ENCODE results near the gene IZUMO4.

IZUMO4 gene

DNA sequence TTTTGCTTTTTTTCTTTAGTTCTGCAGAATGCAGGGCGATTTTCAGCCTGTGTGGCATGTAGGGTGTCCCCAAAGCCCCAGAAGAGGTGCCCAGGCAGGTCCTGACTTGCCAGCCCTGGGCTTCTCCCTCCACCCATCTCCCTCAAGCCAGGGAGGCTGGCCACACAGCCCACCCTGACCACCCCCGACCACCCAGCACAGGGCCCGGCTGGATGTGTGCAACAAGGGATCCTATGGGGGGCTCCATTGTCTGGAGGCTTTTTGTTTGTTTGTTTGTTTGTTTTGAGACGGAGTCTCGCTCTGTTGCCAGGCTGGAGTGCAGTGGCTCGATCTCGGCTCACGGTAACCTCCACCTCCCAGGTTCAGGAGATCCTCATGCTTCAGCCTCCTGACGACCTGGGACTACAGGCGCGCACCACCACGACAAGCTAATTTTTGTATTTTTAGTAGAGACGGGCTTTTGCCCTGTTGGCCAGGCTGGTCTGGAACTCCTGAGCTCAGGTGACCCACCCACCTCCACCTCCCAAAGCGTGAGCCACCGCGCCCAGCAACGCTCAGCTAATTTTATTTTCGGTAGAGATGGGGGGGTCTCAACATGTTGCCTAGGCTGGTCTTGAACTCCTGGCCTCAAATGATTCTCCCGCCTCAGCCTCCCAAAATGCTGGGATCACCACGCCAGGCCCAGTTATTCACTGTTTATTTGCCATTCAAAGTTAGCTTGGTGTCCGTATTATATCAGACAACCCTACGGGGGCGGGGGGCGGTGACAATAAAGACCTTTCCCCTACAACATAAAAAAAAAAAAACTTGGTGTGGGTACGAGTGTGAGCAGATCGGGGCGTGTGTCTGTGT is 37.9 kb upstream of the IZUMO4 start:
- no peak for DNase-seq (ENCODE audit: low read depth, low spot score)

DNA sequence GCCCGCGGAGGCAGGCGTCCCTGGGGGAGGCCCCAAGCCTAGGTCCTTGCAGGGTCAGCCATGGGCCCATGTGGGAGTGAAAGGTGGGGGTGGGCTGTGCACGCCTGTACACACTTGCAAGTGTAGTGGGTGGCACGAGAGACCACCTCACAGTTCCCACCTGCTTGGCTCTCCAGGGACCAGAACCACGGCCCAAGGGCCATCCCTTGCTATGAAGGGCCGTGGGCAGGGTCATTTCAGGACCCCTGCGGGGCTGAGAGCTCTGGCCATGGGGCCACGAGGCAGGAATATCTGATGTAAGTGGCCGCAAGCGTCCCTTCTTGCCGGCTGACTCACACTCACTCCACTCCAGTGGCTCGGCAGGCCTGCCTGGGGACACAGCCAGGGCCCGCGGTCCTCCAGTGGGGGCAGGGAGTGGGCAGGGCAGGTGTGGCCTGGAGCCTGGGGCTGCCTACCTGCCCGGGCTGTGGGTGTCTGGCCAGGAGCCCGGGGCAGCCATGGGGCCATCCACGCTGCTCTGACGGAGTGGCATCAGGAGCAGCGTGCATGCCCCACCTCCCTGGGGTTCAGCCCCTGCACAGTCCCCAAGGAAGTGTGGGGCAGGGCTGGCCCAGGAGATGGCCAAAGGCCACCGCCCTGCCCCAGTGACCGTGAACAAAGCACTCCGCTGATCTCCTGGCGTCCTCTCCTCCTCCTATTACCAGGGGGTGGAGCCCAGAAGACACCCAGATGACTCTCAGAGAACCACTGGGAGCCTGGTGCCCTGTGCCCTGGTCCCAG is 37.1 kb upstream of the IZUMO4 start:
- DNase-seq (ENCODE audit: low read depth, low spot score) = no peak

DNA sequence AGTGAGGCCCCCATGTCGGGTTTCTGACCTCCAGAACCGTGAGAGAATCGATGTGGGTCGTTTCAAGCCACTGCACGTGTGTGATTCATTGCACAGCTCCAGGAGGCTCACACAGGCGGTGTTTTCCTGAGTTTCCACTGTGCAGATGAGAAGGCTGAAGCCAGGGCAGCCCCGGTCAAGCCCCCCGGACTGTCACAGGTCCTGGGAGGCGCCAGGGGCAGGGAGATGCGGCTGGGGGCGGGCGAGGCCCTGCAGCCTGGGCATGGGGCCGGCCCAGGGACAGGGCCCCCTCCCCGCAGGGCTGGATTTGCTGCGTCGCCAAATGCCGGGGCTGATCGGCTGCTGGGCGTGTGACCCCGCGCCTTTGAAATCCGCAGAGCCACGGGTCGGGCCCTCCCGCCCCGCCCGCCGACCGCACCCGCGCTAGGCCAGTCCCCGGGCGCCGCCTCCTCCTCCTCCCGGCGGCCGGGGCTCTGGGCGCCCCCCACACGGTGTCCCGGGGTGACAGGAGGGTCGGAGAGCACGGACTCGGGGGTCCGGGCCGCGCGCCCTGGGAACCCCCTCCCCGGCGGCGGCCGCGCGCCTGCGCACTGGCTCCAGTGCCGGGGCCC is 35.7 kb upstream of the IZUMO4 start:
- DNase-seq (ENCODE audit: low read depth, low spot score) = no peak

DNA sequence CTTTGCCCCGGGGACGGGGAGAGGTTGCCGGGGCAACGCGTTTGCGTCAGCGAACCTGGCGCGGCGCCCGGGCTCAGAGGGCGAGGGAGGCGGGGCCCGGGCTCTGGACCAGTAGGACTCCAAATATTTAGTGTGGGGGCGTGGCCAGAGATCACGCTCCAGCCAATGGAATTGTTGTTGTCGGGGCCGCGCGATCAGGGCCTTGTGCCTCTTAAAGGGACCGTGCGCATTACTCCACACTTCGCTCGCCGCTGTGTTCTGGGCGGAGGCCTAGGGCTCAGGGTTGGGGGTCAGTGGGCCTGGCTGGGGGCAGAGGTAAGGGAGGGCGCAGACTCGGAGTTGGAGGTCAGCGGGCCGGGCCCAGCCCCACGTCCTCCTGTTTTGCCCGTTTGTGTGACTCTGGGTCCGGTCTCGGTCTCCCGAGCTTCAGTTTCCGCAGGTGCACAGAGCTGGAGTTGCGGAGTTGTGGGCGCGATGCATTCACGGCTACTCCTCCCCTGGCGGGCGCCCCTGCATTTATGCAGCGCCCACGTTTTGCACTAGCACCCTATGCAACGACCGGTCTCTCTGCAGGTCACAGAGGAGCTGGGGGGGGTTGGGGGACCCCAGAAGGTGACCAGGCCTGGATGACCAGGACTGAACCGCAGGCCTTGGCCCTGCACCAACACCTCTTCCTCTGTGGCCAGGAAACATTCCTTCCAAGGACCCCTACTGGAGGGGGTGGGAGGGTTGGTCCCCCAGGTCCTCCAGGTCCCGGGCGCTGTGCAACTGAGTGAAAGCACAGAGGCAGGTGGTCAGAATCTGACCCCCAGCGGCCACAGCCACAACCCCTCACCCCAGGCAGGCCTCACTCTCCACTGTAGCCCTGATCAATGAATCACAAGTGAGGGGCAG is 35.0 kb upstream of the IZUMO4 start:
- peak; percentile 81 for DNase-seq (ENCODE audit: low read depth, low spot score)

DNA sequence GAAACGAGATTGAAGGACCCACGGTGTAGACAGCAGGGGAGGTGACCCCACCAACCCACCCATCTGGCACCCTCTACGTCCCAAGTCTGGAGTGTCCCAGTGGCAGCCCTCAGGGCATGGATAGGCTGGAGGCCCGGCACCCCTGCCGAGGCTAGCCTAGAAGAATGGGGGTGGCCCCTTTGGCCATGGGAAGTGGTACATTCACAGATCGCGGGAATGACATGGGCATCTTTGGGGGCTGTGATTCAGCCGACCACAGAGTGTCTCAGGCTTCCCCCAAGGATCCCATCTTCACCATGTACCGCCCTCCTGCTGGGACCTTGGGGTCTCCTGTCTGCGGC is 34.4 kb upstream of the IZUMO4 start:
- no peak for DNase-seq (ENCODE audit: low read depth, low spot score)

DNA sequence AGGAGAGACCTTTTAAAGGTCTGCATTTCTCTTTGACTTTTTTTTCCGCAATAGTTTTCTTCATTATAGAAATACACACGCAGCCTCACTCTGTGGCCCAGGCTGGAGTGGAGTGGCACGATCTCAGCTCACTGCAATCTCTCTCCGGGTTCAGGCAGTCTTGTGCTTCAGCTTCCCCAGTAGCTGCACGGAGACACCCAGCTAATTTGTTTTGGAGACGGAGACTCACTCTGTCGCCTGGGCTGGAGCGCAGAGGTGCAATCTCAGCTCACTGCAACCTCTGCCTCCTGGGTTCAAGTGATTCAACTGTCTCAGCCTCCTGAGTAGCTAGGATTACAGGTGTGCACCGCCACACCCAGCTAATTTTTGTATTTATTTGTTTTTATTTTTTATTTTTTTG is 33.9 kb upstream of the IZUMO4 start:
- no peak for DNase-seq (ENCODE audit: low read depth, low spot score)

DNA sequence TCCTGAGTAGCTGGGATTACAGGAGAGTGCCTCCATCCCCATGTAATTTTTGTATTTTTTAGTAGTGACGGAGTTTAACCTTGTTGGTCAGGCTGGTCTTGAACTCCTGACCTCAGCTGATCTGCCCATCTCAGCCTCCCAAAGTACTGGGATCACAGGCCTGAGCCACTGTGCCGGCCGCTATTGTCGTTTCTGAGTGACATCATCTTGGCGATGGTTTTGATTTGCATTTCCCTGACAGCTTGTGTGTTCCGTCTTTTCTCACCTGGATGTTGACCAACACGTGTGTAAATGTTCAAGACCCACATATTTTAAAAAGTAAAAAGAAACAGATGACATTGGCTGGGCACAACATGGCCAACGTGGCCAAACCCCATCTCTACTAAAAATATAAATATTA is 32.9 kb upstream of the IZUMO4 start:
- DNase-seq (ENCODE audit: low read depth, low spot score) = no peak

DNA sequence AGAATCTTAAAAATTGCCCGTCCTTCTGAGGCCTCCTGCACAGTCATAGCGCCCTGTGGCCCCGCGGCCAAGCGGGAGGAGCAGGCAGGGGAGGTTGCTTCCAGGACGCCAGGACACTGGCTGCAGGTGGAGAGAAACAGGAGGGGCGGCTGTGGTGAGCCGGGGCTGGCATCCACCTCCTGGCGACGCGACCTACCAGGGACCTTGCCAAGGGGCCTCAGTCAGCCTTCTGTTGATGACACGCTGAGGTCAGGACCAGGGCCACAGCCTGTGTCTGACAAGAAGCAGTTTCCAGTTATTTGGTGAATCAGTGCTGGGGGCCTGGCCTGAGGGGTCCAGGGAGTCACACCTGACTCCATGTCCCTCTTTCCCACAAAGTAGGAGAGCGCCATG is 32.3 kb upstream of the IZUMO4 start:
- no peak for DNase-seq (ENCODE audit: low read depth, low spot score)

DNA sequence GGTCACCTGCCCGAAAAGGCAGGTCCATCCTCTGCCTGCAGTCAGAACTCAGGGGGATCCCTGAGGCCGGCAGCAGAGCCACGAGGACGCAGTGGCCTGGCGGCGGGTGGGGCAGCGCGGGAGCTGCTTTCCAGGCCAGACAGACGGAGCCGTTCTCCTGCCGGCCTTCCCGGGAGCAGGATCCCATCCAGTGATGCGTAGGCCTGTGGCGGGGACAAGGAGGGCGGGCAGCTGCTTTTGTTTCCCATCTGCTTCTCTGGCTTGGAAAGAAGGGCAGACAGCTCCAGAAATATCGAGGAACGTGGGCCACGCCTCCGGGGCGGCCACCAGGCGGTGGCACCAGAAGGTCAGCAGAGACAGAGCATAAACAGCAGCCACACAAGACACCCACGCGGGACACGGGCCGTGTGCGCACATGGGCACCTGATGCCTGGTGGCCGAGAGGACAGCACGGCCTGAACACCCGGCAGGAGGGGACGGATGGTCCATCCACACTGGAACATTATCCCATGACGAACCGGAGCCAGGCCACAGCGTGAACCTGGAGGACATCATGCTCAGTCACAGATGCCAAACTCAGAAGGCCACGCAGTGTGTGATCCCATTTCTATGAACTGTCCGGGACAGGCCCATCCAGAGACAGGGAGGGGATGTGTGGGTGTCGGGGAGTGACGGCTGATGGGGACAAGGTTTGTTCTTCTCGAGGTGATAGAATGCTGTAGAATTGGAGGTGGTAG is 31.8 kb upstream of the IZUMO4 start:
- DNase-seq (ENCODE audit: low read depth, low spot score) = no peak

DNA sequence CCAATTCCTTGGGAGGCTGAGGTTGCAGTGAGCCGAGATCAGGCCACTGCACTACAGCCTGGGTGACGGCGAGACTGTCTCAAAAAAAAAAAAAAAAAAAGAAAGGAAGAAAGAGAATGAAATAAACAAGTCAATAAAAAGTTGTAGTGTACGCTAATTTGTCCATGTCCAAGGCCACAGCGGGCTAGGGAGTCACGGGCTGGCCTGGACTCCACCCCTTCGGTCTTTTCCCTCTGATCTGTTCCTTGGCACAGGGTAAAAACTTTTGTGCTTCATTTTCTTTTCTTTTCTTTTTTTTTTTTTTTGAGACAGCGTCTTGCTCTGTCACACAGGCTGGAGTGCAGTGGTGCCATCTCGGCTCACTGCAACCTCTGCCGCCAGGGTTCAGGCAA is 26.3 kb upstream of the IZUMO4 start:
- no peak for DNase-seq (ENCODE audit: low read depth, low spot score)

DNA sequence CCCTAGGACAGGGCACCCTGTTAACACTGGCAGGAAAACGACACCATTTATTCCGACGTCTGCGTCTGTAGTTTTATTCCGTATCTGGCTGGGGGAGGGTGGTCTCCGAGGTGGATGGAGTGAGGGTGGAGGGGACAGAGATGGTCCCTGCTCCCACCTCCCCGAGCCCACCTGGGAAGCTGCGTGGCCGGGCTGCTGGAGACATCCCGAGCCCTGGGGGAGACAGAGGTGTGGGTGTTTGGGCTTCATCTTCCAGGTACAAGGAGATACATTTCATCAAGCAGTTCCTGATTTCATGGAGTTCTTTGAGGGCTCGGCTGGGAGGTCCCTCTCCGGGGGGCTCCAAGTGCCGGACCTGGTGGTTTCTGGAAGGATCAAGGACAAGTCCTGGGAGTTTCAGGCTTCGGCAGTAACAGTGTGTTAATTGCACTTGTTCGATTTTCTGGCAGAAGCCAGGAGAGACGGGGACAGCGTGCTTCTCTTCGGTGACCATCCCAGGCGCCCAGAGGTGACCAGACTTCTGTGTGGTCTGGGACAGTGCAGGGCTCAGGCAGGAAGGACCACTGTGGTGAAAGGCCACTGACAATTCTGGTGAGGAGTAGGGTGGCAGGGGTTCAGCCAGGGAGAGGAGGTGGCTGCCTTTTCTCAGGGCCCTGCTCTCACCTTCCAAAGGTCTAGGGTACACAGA is 25.6 kb upstream of the IZUMO4 start:
- no peak for DNase-seq (ENCODE audit: low read depth, low spot score)

DNA sequence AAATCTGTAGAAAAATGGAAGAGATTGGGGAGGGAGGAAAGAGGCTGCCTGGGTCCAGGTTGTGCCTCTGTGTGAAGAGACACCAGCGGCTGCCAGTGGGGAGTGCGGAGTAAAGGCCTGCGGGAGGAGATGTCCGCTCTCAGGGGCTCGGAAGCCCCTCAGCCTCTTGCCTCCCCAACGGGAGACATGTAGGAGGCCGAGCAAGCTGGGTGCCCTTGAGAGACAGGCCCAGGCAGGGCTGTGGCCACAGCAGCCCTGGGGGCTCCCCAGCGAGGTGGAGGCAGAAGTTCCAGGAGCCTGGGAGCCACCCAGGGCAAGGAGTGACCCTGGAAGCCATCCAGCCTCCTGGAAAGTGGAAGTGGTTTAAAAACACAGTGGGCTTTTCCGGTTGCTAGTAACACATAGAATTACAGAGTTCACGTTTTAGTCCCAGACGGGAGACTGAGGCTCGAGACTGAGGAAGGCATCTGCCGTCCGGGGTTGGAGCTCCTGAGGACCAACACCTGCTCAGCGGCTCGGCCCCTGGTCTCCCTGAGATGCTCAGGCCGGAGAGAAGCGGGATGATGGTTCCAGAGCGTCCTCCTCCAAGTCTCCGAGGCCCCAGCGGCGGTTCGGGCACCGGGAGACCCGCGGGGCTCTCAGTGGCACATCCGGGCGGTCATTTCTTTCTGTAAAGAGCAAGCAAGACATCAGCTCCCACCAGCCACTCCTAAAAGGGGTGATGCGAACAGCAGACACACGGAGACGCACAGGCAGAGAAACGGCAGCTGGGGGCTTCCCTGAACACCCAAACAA is 23.8 kb upstream of the IZUMO4 start:
- no peak for DNase-seq (ENCODE audit: low read depth, low spot score)

DNA sequence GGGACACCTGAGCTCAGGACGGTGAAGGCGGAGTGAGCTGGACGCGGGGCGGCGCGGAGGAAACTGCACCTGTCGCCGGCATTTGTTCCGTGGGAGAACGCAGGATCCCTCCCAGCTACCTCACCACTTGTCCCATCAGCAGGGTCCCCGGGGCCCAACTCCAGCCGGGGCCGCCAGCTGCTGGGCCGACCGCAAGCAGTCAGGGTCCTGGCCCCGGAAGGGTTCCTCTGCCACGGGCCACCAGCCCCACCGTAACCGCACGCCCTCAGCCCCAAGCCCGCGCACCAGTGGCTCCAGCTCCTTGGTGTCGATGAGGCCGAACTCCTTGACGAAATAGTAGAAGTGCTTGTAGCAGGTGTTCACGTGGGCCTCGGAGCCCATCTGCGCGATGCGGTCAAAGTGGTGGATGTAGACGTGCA is 20.2 kb upstream of the IZUMO4 start:
- DNase-seq (ENCODE audit: low read depth, low spot score) = no peak

DNA sequence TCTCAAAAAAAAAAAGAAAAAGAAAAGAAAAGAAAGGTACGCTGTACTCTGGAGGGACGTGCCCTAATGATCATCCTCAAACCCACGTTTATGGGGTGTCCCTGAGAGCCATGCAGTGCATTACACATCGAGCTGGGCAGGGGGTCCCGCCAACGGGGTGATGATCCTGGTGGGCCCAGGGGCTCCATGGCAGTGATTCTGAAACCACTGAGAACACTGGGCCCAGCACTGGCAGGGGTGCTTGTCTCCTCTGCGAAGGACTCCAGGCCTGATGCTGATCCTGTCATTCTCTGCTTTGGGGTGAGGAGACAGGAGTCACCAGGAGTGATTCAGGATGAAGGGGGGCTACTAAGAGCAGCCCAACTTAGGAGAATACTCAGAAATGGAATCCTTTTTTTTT is 19.3 kb upstream of the IZUMO4 start:
- DNase-seq (ENCODE audit: low read depth, low spot score) = no peak

DNA sequence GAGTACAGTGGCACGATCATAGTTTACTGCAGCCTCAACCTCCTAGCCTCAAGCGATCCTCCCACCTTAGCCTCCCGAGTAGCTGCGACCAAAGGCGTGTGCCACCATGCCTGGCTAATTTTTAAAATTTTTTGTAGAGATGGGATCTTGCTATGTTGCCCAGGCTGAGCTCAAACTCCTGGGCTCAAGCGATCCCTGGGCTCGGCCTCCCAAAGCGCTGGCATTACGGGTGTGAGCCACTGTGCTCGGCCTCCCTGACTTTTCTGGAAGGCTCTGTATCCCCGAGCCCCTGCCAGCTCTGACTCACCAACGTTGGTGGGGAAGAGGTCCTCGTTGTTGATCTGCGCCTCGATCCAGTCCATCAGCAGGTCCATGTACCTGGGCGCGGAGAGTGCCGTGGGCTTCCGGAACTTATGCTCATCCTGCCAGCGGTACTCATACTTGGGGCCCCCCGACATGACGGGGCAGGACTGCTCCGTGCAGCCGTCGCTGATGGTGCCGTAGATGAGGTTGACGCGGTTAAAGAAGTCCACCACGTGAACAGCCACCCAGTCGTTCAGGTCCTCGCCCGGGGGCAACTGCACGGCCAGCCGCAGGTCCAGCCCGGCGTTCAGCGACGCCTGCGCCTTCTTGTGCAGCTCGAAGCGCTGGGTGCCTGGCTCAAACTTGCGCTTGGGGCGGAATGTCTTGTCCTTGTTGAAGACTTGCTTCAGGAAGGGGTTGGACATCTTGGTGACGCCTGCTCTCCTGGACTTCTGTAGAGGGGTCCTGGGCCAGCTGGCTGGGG is 18.7 kb upstream of the IZUMO4 start:
- no peak for DNase-seq (ENCODE audit: low read depth, low spot score)

DNA sequence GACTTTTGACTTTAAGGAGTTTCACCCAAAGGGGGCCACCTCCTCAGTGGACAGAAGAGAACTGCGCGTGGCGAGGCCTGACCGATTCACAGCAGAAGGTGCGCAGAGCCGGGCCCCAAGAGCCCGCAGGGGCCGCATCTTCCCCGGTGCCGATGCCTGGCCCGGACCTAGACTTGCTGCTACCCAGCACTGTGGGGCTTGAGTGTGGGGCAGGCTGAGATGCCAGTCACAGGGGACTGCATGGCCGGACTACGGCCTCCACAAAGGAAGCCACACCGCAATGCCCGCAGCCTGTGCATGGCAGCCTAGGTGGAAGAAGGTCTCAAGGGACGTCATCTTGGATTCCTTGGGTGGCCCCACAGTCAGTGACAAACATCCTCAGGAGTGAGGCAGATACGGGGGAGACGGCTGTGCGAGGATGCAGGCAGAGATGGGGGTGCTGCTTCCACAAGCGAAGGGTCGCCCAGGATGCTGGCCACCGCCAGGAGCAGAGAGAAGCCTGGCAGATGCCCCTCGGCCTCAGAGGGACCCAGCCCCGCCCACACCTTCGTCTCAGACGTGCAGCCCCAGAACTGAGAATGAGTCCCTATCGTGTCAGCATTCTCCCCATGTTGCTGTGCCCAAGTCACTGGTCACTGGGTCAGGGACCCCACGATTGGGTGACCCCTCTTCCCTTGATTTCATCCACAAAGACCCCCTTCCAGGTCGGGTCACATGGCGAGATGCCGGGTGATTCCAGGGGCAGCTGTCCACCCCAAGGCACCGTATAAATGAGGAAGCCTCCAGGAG is 17.4 kb upstream of the IZUMO4 start:
- no peak for DNase-seq (ENCODE audit: low read depth, low spot score)

DNA sequence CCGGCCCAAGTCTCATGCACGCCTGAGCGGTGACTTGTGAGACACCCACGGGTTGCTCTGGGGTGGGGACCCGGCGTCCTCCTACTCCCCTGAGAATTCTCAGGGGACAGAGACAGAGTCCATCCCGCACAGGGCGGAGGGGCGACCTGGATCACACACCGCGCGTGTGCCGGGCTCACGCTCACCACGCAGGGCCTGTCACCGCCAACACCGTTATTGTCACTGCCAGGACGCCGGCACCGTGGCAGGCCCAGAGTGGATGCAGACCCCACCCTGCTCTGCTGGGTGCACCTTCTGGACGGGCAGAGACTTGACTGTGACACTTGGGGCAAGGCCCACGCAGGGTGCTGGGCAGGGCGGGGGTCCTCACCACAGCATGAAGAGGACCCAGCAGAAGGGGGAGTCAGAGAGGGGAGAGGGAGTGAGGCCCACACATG is 16.8 kb upstream of the IZUMO4 start:
- DNase-seq (ENCODE audit: low read depth, low spot score) = no peak
